ENCODE results near the gene EMC7. TPM values are rescaled to one million over a fixed set of nuclear protein-coding genes. Genes with fewer than 3 reads are reported as not detected.

The EMC7 gene
- total RNA-seq, 1 experiment from 2014 or later = 55.6 TPM

DNA sequence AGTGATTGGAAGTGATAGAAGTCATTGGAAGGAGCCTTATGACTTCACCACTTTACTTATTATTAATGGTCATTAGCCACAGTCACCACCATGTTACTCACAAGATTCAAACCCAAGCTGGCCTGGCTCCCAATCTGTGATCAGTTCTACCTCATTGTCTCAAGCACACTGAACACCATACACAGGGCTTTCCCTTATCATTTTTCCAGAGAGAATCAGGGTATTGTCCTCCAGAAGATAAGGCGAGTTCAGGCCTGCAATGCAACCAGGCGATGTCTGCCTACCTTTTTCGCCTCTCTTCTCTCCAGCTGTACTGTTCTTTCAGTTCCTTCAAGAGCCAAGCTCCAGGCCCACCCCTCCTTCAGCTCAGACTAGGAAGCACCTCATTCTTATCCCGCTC lies 24.9 kb downstream of the EMC7 start:
- Histone ChIP-seq H3K18ac (ENCODE audit: insufficient read length, low read depth, low read length) (no peak overlapping the region), H2BK5ac (ENCODE audit: insufficient read length, low read length) (no peak overlapping the region), H4K91ac (ENCODE audit: insufficient read length, low read depth, low read length) (no peak overlapping the region), H3K9ac (ENCODE audit: extremely low read depth, insufficient read length, low read length) (no peak overlapping the region), H3K14ac (ENCODE audit: insufficient read depth, low read length) (no peak overlapping the region), H3K4me1 (ENCODE audit: insufficient read depth, low read length) (no peaks in the 10 kb centered on the region), H3T11ph (ENCODE audit: low read length) (no peak overlapping the region), H3K4me2 (ENCODE audit: insufficient read depth, insufficient read length, low read length) (no peak overlapping the region), H2BK120ac (ENCODE audit: low read depth, low read length, poor library complexity, severe bottlenecking) (no peak overlapping the region), H3K23me2 (ENCODE audit: insufficient read length, low read depth, low read length, poor library complexity, severe bottlenecking) (no peaks in the 10 kb centered on the region), H3K56ac (ENCODE audit: insufficient read length, low read depth, low read length) (no peak overlapping the region), H2BK12ac (ENCODE audit: insufficient read length, low read depth, low read length) (no peak overlapping the region), H3K4ac (ENCODE audit: low read depth, low read length) (no peak overlapping the region), H3K9me3 (ENCODE audit: control insufficient read depth, low read depth, low read length) (no peaks in the 10 kb centered on the region), H4K20me1 (ENCODE audit: control insufficient read depth, insufficient read depth, insufficient read length) (no peaks in the 10 kb centered on the region), H3K27me3 (ENCODE audit: insufficient read depth, low read length) (no peaks in the 10 kb centered on the region), H3K79me2 (ENCODE audit: insufficient read depth, low read length) (no peaks in the 10 kb centered on the region), H2BK20ac (ENCODE audit: low read depth, low read length, poor library complexity, severe bottlenecking) (no peak overlapping the region), H3K27ac (ENCODE audit: insufficient read length, low read depth, low read length) (no peak overlapping the region), H4K8ac (replicated peaks; ENCODE audit: insufficient read length, low read depth, low read length) (no peak overlapping the region), H2AK5ac (ENCODE audit: insufficient read length, low read length) (no peak overlapping the region), H2AFZ (ENCODE audit: low read length) (no peak overlapping the region), H2BK15ac (ENCODE audit: low read depth, low read length) (no peak overlapping the region), H3K79me1 (ENCODE audit: insufficient read depth, low read depth, low read length, poor library complexity, severe bottlenecking) (no peaks in the 10 kb centered on the region), H3K23ac (ENCODE audit: insufficient read length, low read depth, low read length) (no peak overlapping the region), H4K5ac (ENCODE audit: insufficient read length, low read depth, low read length) (no peak overlapping the region)
- Mint-ChIP-seq H3K36me3 (ENCODE audit: insufficient read depth in 1 of 3, low read depth in 3 of 3) (no peaks in the 10 kb centered on the region), H3K4me1 (no peaks in the 10 kb centered on the region), H3K27me3 (ENCODE audit: low read depth) (no peaks in the 10 kb centered on the region; the same call in 1 of the 2 replicates), H3K4me3 (no peak overlapping the region), H3K9me3 (no peaks in the 10 kb centered on the region), H3K27ac (no peak overlapping the region)
- DNase-seq = no peak
- no peak for TF ChIP-seq CTCF (conservative IDR thresholded peaks at IDR 0.05)
- no CpG with 5 or more reads among the region's 4 CpGs for WGBS (ENCODE audit: extremely low coverage, insufficient read length, low lambda C conversion rate)

Data from H9 (cell line).